HepG2 (cell line): ENCODE data around the gene CTDSP2.

Experiments
- CREM ChIP-seq, 2 experiments: sonication (generic) in 1 of 2; formaldehyde crosslinking in 1 of 2; IDR thresholded peaks; 2 replicates each; pipeline versions ENCODE4 v1.4.0 to v1.6.1; 2016 to 2020; ENCODE audit warnings: antibody characterized with exemption in 1 of 2, mild to moderate bottlenecking in 1 of 2, missing genetic modification reagents in 1 of 2
- JUNB ChIP-seq: sonication (generic); formaldehyde crosslinking; IDR thresholded peaks from 2 replicates; pipeline ENCODE4 v1.8.0; 2022; ENCODE audit warnings: missing genetic modification reagents, mild to moderate bottlenecking, borderline replicate concordance
- ZBTB14 ChIP-seq: sonication (generic); formaldehyde crosslinking; IDR thresholded peaks from 2 replicates; pipeline ENCODE4 v1.4.0; 2020; ENCODE audit warnings: missing genetic modification reagents

DNA sequence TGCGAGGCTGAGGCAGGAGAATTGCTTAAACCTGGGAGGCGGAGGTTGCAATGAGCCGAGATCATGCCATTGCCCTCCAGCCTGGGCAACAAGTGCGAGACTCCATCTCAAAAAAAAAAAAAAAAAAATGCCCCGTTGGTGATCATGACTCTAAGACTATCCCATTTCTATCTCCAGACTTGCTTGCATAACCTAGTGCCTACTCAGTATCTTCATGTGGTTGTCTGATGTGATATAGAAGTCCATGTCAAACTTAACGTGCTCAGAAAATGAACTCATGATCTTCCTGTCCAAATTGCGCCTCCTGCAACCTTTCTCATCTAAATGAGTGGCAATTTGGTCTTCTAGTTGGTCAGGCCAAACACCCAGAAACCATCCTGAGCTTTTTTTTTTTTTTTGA is 68.6 kb downstream of the CTDSP2 start:
- no peak for TF ChIP-seq JUNB (CRISPR knock-in tag)
- TF ChIP-seq CREM (IDR thresholded peaks at IDR 0.05) = no peak
- TF ChIP-seq CREM (CRISPR knock-in tag; IDR thresholded peaks at IDR 0.05) = no peak
- TF ChIP-seq ZBTB14 = no peak
